Chondrocyte (in vitro differentiated cells): ENCODE data around the gene IGSF9. TPM values are rescaled to one million over a fixed set of nuclear protein-coding genes. Genes with fewer than 3 reads are reported as not detected.

Source experiments
- DNase-seq: peaks from one replicate; pipeline ENCODE4 v3.0.0; 2021; ENCODE audit warnings: mixed read lengths, low spot score
- H3K27ac Mint-ChIP-seq: one replicate; pipeline ENCODE4 v1.8.0; 2021; ENCODE audit warnings: mild to moderate bottlenecking, moderate library complexity, mixed read lengths; ENCODE audit not compliant: unreplicated experiment
- H3K27me3 Mint-ChIP-seq: 2 replicates; pipeline ENCODE4 v1.8.0; 2021; ENCODE audit warnings: low read depth, mixed read lengths
- H3K36me3 Mint-ChIP-seq: 2 replicates; pipeline ENCODE4 v1.8.0; 2021; ENCODE audit warnings: low read depth, mixed read lengths
- H3K4me1 Mint-ChIP-seq: 2 replicates; pipeline ENCODE4 v1.8.0; 2021; ENCODE audit warnings: low read depth, mild to moderate bottlenecking, mixed read lengths
- H3K4me3 Mint-ChIP-seq: one replicate; pipeline ENCODE4 v1.8.0; 2021; ENCODE audit warnings: mild to moderate bottlenecking, moderate library complexity, mixed read lengths; ENCODE audit not compliant: unreplicated experiment
- H3K9me3 Mint-ChIP-seq: 2 replicates; pipeline ENCODE4 v1.8.0; 2021; ENCODE audit warnings: low read depth, mixed read lengths
- CTCF ChIP-seq: fragments of 200-600 bp; sonication (generic); IDR thresholded peaks from 2 replicates; pipeline ENCODE4 v1.5.0; 2021; ENCODE audit warnings: antibody characterized with exemption, mild to moderate bottlenecking, moderate library complexity
- total RNA-seq: library from RNA; stranded (reverse); gene quantifications from 3 replicates; pipeline ENCODE4 v1.2.1, GENCODE V29; 2021

The IGSF9 gene
- total RNA-seq, 1 donor from 2014 or later, result not detected

- H3K4me1 Mint-ChIP-seq, result peaks cover 59% of the 10 kb centered on the region
- peak overlapping the region; percentile 100 for H3K27ac Mint-ChIP-seq
- peak; percentile 45 for TF ChIP-seq CTCF
- H3K36me3 Mint-ChIP-seq, result peaks cover 9% of the 10 kb centered on the region
- no peaks in the 10 kb centered on the region for H3K9me3 Mint-ChIP-seq
- H3K4me3 Mint-ChIP-seq, result peak overlapping the region; percentile 99
- no peaks in the 10 kb centered on the region for H3K27me3 Mint-ChIP-seq
- DNase-seq, result no peak
Observed at GRCh38 chr1:159924025-159924790, 21.2 kb downstream of the IGSF9 start.

GRCh38 chr1:159923203-159924024, 22.0 kb downstream of the IGSF9 start:
- Mint-ChIP-seq H3K36me3 (peaks cover 10% of the 10 kb centered on the region), H3K4me1 (peaks cover 66% of the 10 kb centered on the region), H3K9me3 (no peaks in the 10 kb centered on the region), H3K27ac (peak overlapping the region; percentile 100), H3K4me3 (peak overlapping the region; percentile 99), H3K27me3 (no peaks in the 10 kb centered on the region)
- TF ChIP-seq CTCF, result no peak
- DNase-seq, result no peak

DNA sequence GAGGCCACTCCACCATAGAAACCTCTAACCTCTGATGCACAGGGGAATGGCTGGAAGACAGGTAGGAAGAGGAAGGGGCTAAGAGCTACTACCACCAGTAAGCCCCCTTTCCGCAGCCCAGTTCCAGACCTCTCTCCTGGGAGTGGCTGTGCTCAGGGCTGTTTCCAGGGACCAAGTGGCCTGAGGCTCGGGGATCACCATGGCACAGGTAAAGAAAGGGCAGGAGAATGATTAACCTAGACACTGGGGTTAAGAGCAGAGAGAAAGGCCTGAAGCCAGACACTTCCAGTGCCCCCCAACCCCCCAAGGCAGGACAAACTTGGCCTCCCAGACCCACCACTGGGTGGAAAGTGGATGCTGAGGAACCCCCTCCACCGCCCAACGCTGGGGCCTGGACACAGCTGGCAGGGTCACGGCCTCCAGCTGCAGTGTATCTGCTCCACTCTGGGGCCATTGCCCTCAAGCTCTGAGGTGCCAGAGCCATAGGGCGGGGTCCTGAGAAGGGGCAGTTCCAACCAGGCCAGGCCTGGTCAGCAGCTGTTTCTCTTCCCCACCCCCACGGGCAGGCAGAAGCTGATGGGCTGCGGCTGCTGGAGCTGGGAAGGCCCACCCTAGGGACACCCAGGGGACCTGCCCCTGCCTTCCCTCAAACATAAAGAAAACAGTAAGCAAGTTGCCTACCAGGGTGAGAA, 22.8 kb downstream of the IGSF9 start:
- no peak for DNase-seq

GRCh38 chr1:159921700-159922504, 23.5 kb downstream of the IGSF9 start:
- Mint-ChIP-seq H3K36me3 (peaks cover 20% of the 10 kb centered on the region), H3K27ac (peak overlapping the region; percentile 100), H3K27me3 (no peaks in the 10 kb centered on the region), H3K4me1 (peaks cover 81% of the 10 kb centered on the region), H3K9me3 (no peaks in the 10 kb centered on the region), H3K4me3 (peak overlapping the region; percentile 99)
- DNase-seq, result no peak
- no peak for TF ChIP-seq CTCF

More for the DNA sequence above, 22.8 kb downstream of the IGSF9 start:
- H3K27me3 Mint-ChIP-seq, result no peaks in the 10 kb centered on the region
- no peaks in the 10 kb centered on the region for H3K9me3 Mint-ChIP-seq
- H3K27ac Mint-ChIP-seq, result peak overlapping the region; percentile 100
- H3K4me3 Mint-ChIP-seq, result peak overlapping the region; percentile 99
- TF ChIP-seq CTCF, result no peak
- H3K4me1 Mint-ChIP-seq, result peaks cover 73% of the 10 kb centered on the region
- peaks cover 18% of the 10 kb centered on the region for H3K36me3 Mint-ChIP-seq
